GM12891 (cell line): ENCODE results near the gene CACNG8.

Experiments
- DNase-seq: peaks from one replicate; pipeline ENCODE4 v3.0.0; 2011; ENCODE audit warnings: low spot score; ENCODE audit not compliant: insufficient read length
- FAIRE-seq: peaks from 2 replicates; lab custom pipeline; 2011; peaks lifted over from hg19 to GRCh38; lab: Jason Lieb, UNC
- PAX5 ChIP-seq: IDR thresholded peaks from 2 replicates; pipeline ENCODE4 v1.6.1; 2011; ENCODE audit warnings: low read length, moderate library complexity, mild to moderate bottlenecking; ENCODE audit not compliant: insufficient read depth, severe bottlenecking
- POLR2A ChIP-seq: IDR thresholded peaks from 2 replicates; pipeline ENCODE4 v1.6.1; 2011; ENCODE audit warnings: low read depth, low read length, control low read depth
- POLR2AphosphoS5 ChIP-seq: IDR thresholded peaks from 2 replicates; pipeline ENCODE4 v1.6.1; 2011; ENCODE audit warnings: low read depth, low read length, control low read depth
- POU2F2 ChIP-seq: IDR thresholded peaks from 2 replicates; pipeline ENCODE4 v1.6.1; 2011; ENCODE audit warnings: low read depth, mild to moderate bottlenecking, control low read depth, low read length, moderate library complexity
- SPI1 ChIP-seq: IDR thresholded peaks from 2 replicates; pipeline ENCODE4 v1.6.1; 2011; ENCODE audit warnings: low read depth, low read length, control low read depth
- TAF1 ChIP-seq: IDR thresholded peaks from 2 replicates; pipeline ENCODE4 v1.6.1; 2011; ENCODE audit warnings: low read depth, low read length, control low read depth

Gene CACNG8

GRCh38 chr19:54009440-54009839, 46.7 kb downstream of the CACNG8 start:
- DNase-seq = no peak
- FAIRE-seq = no peak
- no peak for TF ChIP-seq PAX5
- TF ChIP-seq POLR2AphosphoS5 = no peak
- no peak for TF ChIP-seq TAF1
- no peak for TF ChIP-seq POU2F2
- TF ChIP-seq SPI1 = no peak
- TF ChIP-seq POLR2A = no peak

GRCh38 chr19:54010474-54010873, 47.7 kb downstream of the CACNG8 start:
- no peak for DNase-seq
- TF ChIP-seq POLR2AphosphoS5 = no peak
- TF ChIP-seq TAF1 = no peak
- TF ChIP-seq POU2F2 = no peak
- TF ChIP-seq SPI1 = no peak
- no peak for TF ChIP-seq PAX5
- TF ChIP-seq POLR2A = no peak
- no peak for FAIRE-seq

GRCh38 chr19:54011507-54012211, 48.9 kb downstream of the CACNG8 start:
- TF ChIP-seq TAF1 (no peak), PAX5 (no peak)
- DNase-seq (no peak), FAIRE-seq (no peak)

GRCh38 chr19:54013866-54014265, 51.1 kb downstream of the CACNG8 start:
- FAIRE-seq (no peak), DNase-seq (no peak)
- TF ChIP-seq SPI1 (no peak), POLR2AphosphoS5 (no peak), PAX5 (no peak), POU2F2 (no peak), TAF1 (no peak), POLR2A (no peak)

GRCh38 chr19:54014920-54015560, 52.3 kb downstream of the CACNG8 start:
- TF ChIP-seq SPI1 = no peak
- no peak for TF ChIP-seq PAX5
- TF ChIP-seq TAF1 = no peak
- no peak for TF ChIP-seq POLR2AphosphoS5
- no peak for TF ChIP-seq POU2F2
- TF ChIP-seq POLR2A = no peak
- DNase-seq (no peak), FAIRE-seq (no peak)

GRCh38 chr19:54017261-54017660, 54.5 kb downstream of the CACNG8 start:
- no peak for FAIRE-seq
- no peak for TF ChIP-seq POU2F2
- TF ChIP-seq SPI1 = no peak
- TF ChIP-seq TAF1 = no peak
- no peak for TF ChIP-seq POLR2AphosphoS5
- TF ChIP-seq POLR2A = no peak
- no peak for TF ChIP-seq PAX5
- no peak for DNase-seq

- DNase-seq (no peak), FAIRE-seq (no peak)
- TF ChIP-seq POU2F2 = no peak
- no peak for TF ChIP-seq POLR2A
- no peak for TF ChIP-seq TAF1
Measured at GRCh38 chr19:54021363-54021762, 58.6 kb downstream of the CACNG8 start.

- DNase-seq (no peak), FAIRE-seq (no peak)
- TF ChIP-seq TAF1 (no peak), POLR2A (no peak), SPI1 (no peak), POLR2AphosphoS5 (no peak), POU2F2 (no peak), PAX5 (no peak)
Measured at GRCh38 chr19:54021932-54022331, 59.2 kb downstream of the CACNG8 start.

GRCh38 chr19:54023191-54023590, 60.5 kb downstream of the CACNG8 start:
- DNase-seq (no peak), FAIRE-seq (no peak)
- no peak for TF ChIP-seq POU2F2
- TF ChIP-seq SPI1 = no peak
- no peak for TF ChIP-seq TAF1
- no peak for TF ChIP-seq POLR2AphosphoS5
- TF ChIP-seq PAX5 = no peak
- TF ChIP-seq POLR2A = no peak

GRCh38 chr19:54024660-54025059, 61.9 kb downstream of the CACNG8 start:
- FAIRE-seq = no peak
- DNase-seq = no peak
- TF ChIP-seq SPI1 (no peak), POLR2A (no peak), POLR2AphosphoS5 (no peak), TAF1 (no peak), POU2F2 (no peak), PAX5 (no peak)
